Astrocyte (in vitro differentiated cells and primary cell): ENCODE data around the gene HTN3.
"Not testable (repeated sequence)": the region's sequence is repeated elsewhere in the genome, so short reads cannot be mapped to it uniquely, and the experiment has no call there.

Experiments used
- CTCF ChIP-seq: IDR thresholded peaks from 2 replicates; pipeline ENCODE4 v1.5.1; 2011; ENCODE audit warnings: low read depth, mild to moderate bottlenecking, inconsistent platforms, low read length, moderate library complexity; ENCODE audit not compliant: insufficient read depth
- EZH2 ChIP-seq: IDR thresholded peaks from 2 replicates; pipeline ENCODE4 v1.6.1; 2012; ENCODE audit warnings: mild to moderate bottlenecking, low read length, inconsistent platforms; ENCODE audit not compliant: insufficient read depth

DNA sequence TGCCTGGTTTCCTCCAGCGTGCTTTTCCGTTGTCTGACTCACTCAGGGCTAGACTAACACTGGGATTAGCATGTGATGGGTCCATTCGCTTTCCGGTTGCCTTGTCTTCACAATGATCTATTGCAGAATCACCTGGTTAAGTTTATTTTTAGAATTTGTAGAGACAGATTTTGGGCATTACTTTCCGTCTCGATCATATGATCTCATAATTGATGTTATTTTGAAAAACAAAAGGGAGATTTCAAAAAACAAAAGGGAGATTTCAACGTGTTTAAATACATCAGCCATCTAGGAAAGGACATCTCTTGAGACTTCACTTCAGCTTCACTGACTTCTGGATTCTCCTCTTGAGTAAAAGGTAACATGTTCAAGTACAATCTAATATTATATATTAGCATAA is at the start of gene HTN3:
- TF ChIP-seq CTCF, EZH2: not testable (repeated sequence)
